Measurements from ENCODE around the gene ASAP2.

The ASAP2 gene

DNA sequence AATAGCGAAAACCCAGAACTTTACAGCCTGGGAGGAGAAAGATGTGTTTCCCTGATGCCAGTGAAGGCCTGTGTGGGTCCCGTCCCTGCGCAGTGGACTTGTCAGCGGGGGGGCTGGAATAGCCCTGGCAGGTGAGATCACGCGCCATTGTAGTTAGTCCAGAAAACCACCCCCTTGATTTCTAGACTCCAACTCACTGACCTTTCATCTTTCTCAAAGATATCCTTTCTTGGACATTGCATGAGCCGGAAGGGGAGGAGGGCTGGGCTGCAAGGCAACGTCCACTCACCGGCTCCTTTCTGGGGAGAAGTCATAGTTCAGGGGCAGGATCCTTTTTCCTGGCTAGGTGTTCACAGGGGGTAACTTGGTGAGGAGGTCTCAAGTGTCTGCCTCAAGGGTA, 22.3 kb upstream of the ASAP2 start:
- no peak for DNase-seq

DNA sequence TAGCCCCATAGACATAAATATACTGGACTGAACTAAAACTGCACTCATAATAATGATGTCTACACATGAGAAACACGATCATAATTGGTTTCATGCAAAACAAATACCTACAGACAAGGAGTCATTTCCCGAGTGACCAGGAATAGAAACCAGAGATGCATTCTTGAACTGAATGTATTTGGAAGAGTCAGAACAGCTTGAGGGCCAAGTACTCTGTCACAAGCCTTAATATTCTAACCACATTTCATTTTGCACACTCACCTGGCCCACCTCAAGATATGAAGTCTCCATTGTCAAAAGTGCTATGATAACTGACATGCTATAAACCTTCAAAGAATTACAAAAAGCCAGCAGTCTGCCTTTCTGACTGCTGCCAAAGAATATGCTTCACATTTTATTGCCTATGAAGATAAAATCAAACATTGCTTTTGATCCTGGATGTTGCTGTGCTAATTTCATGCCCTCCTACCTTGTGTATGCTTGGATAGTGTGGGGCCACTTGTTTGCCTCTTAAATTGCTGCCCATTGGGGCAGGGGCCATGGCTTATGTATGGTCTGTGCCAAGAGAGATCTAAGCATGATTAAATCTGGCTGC, 18.9 kb upstream of the ASAP2 start:
- DNase-seq = no peak

DNA sequence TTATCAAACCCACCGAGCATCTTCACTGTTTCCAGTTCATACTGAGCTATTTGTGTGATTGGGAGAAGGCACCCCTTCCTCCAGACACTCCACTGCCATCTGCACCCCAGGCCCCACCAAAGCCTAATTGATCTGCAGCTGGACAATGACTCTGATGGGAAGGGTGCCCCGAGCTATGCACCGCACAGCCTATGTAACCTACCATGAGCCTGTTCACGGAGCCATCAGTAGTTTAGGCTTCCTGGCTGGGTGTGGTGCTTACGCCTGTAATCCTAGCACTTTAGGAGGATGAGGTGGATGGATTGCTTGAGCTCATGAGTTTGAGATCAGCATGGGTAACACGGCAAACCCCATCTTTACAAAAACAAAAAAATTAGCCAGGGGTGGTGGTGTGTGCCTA, 17.8 kb upstream of the ASAP2 start:
- no peak for DNase-seq

DNA sequence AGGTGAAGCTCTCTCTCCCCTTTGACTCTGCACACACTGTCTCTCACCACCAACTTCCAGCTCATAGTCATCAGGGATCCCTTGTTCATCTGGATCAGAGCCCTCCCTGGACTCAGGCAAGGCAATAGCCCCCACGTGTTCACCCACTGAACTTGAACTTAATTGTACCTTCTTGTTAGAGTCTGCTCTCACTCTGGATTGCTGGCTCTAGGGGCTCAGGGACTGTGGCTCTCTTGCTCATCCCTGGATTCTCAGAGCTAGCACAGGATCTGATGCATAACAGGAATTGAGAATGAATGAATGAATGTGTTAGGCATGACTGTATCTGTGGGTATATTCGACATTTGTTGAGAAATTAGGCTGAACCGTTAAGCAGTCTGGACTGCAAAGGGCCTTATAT, 16.7 kb upstream of the ASAP2 start:
- no peak for DNase-seq

DNA sequence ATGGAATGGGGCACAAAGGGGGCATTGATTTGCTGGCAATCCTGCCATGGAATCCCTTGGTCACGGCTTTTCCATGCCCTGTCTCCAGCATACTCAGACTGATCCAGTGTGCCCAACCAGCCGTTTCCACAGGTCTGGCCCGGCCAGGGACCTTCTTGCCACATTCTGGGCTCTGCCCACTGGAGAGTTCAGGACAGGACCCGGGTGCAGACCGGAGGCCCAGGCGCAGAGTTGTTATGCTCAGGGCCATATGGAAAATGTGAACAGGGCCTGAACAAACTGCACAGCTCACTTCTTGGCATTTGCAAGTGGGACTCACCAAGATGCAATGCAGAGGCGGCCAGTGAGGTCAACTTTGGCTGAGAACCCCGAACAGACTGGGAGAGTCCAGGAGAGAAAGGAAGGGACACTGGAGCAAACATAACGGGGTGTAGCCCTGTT, 15.6 kb upstream of the ASAP2 start:
- no peak for DNase-seq

DNA sequence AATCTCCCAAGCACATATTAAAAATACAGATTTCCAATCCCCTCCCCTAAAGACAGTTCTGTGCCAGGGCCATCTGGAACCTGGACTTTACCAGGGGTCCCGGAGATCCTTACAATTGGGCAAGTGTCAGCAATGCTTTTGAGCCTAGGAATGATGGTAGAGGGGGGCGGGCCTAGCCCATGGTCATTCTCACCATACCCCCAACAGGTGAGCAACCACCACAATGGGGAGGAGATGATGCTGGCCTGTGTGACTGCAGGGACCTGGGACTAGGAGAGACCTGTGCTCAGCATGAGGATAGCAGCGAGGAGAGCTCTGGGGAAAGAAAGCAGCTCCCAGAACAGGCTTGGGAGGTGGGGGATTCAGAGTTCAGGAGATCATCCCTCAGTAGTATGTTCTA, 13.9 kb upstream of the ASAP2 start:
- no peak for DNase-seq

DNA sequence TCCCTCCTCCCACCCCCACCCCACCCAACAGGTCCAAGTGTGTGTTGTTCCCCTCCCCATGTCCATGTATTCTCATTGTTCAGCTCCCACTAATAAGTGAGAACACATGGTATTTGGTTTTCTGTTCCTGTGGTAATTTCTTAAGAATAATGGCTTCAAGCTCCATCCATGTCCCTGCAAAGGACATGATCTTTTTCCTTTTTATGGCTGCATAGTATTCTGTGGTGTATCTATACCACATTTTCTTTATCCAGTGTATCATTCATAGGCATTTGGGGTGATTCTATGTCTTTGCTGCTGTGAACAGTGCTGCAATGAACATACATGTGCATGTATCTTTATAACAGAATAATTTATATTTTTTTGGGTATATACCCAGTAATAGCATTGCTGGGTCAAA, 12.3 kb upstream of the ASAP2 start:
- DNase-seq = no peak

DNA sequence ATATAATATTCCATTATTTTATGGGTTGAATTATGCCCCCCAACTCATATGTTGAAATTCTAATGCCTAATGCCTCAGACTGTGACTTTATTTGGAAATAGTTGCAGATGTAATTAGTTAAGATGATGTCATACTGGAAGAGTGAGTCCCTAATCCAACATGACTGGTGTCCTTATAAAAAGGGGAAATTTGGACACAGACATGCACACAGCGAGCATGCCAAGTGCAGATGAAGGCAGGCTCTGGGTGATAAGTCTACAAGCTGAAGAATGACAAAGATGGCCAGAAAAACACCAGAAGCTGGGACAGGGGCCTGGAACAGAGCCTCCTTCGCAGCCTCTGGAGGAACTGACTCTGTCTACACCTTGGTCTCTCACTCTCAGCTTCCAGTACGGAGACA, 10.0 kb upstream of the ASAP2 start:
- DNase-seq = no peak

DNA sequence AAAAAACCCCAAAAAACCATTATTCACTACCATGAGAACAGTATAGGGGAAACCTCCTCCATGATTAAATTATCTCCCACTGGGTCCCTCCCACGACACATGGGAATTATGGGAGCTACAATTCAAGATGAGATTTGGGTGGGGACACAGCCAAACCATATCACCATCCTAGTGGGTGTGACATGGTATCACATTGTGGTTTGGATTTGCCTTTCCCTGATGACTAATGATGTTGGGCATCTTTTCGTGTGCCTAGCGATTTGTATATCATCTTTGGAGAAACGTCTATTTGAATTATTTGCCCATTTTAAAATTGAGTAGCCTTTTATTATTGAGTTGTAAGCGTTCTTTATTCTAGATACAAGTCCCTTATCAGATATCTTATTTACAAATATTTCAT, 8.7 kb upstream of the ASAP2 start:
- DNase-seq = no peak

DNA sequence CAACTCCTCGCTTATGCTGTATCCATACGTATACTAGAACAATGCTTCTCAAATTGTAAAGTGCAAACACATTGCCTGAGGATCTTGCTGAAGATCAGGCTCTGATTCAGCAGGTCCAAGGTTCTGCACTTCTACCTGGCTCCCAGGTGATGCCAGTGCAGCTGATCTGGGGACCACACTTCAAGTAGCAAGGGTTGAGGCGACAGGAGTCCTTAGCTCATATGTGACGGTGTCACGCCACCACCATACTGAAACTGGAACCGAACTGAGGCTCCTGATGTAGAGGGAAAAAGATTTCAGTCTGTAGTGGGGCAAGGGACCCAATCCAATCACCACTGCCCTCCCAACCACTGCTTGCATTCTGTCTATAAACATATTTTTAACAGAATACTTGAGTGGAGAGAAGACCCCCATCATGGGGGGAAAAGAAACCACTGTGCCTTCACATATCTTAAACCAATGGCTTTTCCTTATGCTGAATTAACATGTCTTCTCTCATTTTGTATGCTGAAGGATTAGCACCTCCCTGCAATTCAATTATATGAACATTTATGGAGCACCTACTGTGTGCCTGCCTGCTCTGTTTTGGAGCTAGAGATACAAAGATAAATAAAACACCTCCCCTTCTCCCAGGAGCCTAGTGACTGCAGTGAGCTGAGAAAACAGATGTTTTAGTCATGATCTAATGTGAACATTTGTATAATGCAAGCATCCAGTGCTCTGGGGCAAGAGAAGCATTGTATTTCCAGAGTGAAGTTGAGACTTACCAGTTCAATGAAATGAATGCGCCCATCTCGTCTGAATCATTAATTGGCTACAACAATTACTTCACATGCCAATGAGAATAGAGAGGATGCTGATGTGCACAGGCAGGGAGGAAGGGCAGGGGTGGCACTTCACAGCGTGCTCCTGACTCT, 6.6 kb upstream of the ASAP2 start:
- DNase-seq = no peak

DNA sequence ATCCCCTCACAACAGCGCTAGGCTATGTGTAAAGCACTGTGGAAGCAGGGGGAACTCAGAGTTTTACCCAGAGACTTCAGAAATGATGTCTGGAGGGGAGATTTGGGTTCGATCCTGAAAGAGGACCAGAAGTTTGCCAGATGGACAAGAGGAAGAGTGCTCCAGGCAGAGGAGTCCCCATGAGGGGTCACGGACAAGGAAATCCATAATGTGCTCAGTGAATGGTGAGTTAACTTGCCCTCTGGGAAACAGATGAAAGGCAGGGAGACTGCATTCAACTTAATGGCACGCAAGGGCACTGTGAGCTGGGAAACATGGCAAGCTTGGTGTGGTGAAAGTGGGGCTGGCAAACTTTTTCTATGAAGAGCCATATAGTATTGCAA, 6.0 kb upstream of the ASAP2 start:
- DNase-seq = no peak

DNA sequence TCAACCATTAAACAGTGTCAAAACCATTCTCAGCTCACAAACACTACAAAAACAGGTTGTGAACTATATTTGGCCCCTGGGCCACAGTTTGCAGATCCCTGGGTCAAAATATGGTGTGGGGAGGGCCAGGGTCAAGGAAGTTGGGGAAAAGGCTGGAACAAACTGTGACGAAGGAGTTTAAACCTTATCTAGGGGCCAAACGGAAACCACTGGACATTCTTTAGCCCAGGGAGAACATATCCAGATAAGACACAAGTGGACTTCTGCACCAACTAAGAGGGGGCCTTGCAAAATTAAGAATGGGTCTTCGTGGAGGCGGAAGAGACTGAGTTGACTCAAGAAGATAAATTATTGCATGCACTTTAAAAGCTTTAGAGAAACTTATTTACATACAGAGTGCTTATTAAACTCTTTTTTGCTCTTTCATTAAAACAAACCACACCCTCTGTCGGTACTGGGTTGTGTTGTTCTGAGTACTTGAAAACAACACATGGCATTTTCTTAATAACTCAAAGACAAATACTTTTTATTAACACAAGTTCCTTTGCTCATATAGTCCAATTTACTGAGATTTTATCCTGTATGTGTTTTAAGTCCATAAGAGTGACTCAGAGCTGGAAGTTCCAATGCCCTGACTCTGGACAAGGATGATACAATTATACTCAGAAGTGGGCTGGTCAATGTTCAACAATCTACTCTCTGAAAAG, 5.3 kb upstream of the ASAP2 start:
- DNase-seq = no peak

DNA sequence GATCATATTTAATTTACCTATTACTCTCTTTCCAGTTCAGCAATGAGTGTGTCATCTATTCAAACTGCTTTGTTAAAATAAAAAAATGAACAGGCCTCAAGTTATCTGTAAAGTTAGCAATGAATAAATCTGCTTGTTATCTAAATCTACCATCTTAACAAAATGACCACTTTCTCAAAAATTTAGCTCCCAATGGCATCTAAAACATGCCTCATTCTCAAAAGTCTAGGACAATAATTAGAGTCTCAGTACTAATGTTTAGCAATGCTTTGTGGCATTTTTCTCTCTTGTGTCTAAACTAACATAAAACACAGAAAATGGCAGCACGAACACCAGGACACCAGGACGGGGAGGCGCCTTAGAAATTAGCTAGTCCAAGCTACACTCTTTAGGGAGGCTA, 3.6 kb upstream of the ASAP2 start:
- DNase-seq = no peak

DNA sequence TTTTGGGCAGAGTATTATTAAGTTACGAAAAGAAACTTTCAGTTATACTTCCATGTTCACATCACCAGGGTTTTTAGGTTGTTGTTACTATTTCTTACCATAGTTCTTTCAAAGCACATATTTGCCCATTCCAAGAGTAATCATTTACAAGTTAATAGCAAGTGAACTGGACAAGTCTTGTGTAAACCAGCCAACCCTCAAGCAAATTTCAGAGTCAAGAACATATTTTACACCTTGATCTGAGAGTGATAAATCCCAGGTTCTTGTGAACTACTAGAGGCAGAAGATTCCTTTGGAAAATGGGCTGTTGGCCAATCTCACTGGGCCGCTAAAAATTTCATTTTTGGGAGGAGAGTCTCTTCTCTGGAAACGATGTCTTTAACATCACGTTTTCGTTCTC, 2.7 kb upstream of the ASAP2 start:
- no peak for DNase-seq

DNA sequence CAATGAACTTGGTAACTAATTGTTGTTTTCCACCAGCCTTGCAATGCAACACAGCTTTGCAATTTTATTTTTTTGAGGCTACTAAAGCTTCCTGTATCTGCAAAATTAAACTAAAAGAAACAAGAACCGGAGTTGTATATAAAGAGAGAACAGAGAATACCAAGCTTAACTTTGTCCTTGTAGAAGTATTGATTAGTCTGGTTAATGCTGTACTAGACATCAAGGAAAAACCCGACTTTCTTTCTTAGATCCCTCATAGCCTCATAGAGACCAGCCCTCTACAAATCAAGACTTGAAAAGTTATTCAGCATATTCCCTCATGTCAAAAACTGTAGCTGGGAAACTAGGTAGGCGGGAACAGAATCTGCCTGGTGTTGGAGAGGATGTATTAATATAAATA, 1.7 kb upstream of the ASAP2 start:
- DNase-seq = no peak

DNA sequence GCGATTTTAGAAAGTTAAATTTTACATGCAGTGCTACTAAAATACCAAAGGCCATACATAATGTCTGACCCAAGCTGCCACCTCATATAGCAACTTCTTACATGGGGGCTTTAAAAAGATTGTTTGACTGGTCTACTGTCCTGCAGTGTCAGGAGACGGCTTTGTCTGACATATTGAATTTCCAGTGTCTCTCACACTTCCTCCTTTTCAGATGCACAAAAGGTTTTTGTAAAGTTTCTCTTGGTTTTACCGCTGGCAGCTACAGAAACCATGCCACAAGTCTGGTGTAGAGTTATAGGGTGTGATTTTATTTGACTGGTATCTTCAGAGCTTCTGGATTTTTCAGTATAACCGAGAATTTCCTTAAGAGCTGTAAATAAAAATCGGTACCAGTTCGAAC, 1.1 kb upstream of the ASAP2 start:
- DNase-seq = no peak

DNA sequence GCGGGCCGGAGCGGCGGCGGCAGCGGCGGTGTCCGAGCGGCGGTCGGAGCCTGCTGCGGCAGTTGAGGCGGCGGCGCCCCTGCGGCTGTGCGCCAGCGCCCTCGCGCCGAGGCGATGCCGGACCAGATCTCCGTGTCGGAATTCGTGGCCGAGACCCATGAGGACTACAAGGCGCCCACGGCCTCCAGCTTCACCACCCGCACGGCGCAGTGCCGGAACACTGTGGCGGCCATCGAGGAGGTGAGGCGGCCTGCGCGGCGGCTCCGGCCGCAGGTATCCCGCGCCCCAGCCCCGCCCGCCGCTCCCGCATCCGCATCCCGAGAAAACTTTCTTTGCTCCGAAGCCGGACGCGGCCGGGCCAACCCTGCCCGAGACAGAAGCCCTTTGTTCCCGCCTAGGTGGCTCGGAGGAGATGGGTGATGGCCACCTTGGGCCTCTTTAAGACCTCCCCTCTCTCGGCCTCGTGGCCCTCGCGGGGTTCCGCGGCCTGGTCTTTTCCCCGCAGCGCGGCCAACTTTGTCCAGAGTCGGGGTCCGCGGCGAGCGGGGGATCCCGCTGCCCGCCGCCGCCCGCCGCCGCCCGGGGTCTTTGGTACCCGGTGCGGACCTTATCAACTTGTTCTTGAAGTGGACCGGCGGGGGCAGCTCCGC, 504 bp downstream of the ASAP2 start:
- DNase-seq = no peak

DNA sequence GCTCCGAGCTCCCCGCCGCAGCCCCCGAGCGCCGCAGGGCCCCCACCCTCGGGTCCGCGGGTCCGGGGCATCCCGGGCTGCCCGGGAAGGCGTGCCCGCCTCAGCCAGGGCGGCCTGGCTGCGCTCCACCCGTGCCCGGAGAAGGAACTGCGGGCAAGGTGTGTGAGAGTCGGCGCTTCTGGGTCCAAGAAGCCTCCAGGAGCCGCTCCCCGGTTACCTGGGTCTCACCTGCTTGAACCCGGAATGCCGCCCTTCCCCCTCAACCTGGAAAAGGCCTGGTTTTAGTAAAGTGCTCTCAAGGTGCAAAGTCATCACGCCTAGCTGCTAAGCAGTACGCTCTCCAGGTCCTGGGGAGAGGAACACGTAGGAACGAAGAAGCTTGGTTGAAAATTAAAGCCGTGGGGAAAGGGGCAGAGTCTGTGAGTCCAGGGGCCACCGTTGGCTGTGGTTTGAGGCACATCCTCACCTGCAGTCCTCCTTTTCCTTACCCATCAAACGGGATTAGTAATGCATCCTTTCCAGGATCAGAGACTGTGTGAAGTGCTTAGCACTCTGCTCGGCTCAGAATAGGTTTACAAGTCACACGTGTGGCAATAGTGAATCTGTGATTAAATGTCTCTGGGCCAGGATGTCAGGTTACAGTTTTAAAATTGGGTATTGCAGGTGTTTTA, 1.2 kb downstream of the ASAP2 start:
- DNase-seq = no peak

DNA sequence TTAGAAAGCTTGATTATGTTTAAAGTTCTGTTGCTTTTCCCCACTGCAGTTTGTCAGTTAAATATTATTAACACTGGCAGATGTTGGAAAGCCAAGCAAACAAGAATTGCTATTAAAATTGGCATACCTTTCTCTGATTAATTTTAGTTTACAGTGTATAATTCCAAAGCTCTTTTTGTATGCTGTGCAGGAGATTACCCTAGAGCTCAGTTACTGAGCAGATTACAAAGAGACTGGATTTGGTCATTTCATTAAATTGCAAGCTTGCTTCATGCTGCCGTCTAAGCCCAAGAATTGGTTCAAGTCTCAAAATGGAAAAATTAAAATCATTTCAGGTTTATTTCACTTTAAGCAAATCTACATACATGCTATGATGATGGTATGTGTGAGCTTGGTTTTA, 2.3 kb downstream of the ASAP2 start:
- no peak for DNase-seq

DNA sequence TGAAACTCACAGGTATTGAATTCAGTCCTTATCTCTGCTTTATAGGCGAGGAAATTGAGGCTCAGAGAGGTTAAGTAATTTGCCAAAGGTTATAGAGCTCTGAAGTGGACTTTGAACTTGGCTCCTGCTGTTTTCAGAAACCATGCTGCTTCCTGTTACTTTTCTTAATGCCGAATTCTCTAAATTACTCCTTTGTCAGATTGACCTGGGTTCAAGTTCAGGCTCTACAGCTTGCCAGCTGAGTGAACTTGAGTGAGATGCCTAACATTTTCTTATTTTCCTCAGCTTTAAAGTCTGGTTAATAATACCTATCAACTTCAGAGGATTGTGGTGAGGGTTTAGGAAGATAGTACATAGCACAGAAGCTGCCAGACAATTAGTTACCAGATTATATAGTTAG, 3.4 kb downstream of the ASAP2 start:
- DNase-seq = no peak

DNA sequence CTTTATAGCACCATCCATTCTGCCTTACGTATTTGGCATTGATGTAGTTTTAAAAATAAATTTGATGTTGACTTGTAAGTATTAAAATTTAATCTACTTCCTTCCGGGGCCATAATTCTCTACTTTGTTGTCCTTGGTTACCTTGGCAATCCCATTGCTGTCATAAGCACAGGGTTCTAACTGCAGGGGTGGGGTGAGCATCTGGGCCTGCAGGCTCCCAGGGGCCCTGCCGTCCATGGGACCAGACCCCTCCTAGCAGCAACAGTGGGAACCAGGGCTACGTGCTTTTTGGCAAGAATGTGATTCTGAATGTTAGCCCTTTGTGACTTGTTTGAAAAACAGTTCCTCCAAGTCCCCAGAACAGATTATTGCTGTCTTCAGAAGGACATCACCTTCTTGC, 4.9 kb downstream of the ASAP2 start:
- no peak for DNase-seq

DNA sequence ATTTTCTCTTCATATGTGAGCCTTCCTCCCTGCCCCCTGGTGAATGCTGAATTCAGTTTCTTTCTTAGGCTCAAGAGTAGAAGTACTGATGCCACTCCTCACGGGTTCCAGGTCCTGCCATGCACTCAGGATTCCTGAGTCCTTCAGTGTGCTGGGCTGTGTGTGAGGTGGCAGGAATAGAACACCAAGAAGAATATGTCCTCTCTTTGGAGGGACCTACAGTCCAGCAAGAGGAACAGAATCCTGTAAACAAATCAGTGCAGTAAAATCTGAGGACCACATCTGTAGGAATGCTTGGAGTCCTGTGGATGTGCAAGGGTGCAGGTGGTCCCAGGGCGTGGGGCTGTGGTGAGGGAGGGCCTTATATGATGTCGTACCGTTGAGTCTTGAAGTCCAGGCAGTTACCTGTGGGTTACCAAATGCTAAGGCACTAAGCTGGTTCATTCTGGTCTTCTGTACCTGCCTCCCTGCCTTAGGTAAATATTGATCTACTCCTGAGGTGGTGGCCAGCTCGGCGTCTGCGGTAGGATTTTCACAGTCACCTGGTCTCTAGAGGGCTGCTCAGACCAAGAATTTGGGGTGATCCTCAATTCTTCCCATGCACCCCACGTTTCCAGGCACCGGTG, 5.5 kb downstream of the ASAP2 start:
- DNase-seq = no peak

All from NCI-H1436 treated with DMSO at 0.1 percent for 48 hours (cell line).